ENCODE measurements around the gene PABPC3.

The PABPC3 gene

DNA sequence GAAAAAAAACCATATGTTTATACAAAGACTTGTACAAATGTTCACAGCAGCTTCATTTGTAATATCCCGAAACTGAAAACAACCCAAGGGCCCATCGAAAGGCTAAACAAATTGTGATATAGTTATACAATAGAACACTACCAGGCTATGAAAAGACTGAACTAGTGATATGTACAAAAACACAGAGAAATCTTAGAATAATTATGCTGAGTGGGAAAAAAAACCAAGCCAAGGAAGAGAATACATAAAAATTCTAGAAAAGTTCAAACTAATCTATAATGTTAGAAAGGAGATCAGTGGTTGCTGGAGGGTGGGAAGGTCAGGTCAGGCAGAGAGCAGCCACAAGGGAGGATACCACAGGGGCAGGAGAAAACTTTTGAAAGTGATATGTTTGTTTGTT is 7.8 kb downstream of the PABPC3 start:
- TF ChIP-seq, protein P1, sequence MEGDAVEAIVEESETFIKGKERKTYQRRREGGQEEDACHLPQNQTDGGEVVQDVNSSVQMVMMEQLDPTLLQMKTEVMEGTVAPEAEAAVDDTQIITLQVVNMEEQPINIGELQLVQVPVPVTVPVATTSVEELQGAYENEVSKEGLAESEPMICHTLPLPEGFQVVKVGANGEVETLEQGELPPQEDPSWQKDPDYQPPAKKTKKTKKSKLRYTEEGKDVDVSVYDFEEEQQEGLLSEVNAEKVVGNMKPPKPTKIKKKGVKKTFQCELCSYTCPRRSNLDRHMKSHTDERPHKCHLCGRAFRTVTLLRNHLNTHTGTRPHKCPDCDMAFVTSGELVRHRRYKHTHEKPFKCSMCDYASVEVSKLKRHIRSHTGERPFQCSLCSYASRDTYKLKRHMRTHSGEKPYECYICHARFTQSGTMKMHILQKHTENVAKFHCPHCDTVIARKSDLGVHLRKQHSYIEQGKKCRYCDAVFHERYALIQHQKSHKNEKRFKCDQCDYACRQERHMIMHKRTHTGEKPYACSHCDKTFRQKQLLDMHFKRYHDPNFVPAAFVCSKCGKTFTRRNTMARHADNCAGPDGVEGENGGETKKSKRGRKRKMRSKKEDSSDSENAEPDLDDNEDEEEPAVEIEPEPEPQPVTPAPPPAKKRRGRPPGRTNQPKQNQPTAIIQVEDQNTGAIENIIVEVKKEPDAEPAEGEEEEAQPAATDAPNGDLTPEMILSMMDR (IDR thresholded peaks at IDR 0.05; ENCODE audit: control extremely low read depth, extremely low read depth, low read depth, missing control alignments), result no peak
- DNase-seq (ENCODE audit: extremely low spot score), result no peak
- ChIA-PET POLR2A (no interaction called here), CTCF (interaction anchor here (1.2 to 1.9 kb wide), 2 partner anchors 9 to 11 kb away, joined by 4 to 9 read pairs; no protein-coding TSS in a partner anchor)

DNA sequence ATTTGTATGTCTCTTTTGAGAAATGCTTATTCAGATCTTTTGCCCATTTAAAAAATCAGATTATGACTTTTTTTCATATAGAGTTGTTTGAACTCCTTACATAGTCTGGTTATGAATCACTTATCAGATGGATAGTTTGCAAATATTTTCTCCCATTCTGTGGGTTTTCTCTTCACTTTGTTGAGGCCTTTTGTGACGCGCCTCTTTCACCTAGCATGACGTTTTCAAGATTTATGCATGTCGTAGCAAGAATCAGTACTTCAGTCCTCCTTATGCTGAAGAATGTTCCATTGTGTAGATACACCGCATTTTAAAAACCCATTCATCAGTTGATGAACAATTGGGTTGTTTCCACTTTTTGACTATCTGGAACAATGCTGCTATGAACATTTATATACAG is 13.4 kb downstream of the PABPC3 start:
- POLR2A ChIA-PET, result no interaction called here
- TF ChIP-seq, protein P1 (IDR thresholded peaks at IDR 0.05; ENCODE audit: control extremely low read depth, extremely low read depth, low read depth, missing control alignments), result no peak
- DNase-seq (ENCODE audit: extremely low spot score), result no peak
- CTCF ChIA-PET, result no interaction called here

DNA sequence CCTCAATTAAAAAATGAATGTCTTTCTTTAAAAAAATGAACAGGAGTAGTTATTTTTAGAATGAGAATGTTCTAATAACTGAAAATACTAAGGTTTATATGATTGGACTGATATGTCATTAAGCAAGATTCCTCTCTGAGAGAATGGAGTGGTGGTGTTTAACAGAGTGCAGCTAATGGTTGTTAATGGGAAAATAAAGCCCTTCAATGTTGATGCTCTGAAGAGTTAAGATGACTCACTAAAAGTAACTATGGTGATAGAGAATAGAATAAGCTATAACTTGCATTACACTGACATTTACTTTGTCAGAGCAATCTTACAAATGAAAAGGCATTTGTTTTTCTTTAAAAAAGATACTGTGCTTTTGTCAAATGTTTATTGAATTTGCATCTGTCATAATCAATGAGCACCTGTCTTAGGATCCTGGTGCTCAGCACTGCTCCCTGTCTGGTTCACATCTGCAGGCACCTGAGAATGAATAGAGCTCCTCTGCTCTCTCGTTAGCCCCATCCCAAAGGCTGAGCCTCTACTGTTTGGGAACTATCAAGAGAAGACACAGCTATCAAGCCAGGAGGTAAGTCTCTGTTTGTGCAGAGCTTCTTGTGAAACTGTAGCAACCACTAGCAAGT is 15.1 kb downstream of the PABPC3 start:
- POLR2A ChIA-PET, result no interaction called here
- DNase-seq (ENCODE audit: extremely low spot score), result no peak
- CTCF ChIA-PET, result interaction anchor here (1.0 to 5.1 kb wide), 4 partner anchors 10 to 25 kb away, joined by 4 to 41 read pairs (median 14); partner anchors contain the start of gene PABPC3
- TF ChIP-seq, protein P1 (IDR thresholded peaks at IDR 0.05; ENCODE audit: control extremely low read depth, extremely low read depth, low read depth, missing control alignments), result no peak

DNA sequence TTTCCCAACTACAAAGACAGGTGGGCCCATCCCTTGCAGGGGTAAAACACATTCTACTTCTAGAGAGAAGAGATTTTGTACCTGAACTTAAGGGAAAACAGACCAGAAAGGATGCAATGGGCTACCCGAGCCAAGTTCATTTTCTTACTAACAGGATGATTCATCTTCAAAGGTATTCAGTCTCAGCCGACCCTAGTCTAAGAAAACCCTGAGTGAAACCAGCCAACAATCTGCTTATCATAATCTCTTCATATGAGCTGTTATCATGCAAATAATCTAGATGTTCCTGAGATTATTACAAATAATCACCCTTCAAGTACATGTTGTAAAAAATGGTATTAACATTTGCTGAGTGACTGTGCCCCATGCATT is 15.6 kb downstream of the PABPC3 start:
- ChIA-PET CTCF (interaction anchor here (1.0 to 5.1 kb wide), 7 partner anchors 8 to 77 kb away, joined by 4 to 41 read pairs (median 11); partner anchors contain the start of gene PABPC3), POLR2A (no interaction called here)
- DNase-seq (ENCODE audit: extremely low spot score), result no peak
- TF ChIP-seq, protein P1 (IDR thresholded peaks at IDR 0.05; ENCODE audit: control extremely low read depth, extremely low read depth, low read depth, missing control alignments), result no peak

DNA sequence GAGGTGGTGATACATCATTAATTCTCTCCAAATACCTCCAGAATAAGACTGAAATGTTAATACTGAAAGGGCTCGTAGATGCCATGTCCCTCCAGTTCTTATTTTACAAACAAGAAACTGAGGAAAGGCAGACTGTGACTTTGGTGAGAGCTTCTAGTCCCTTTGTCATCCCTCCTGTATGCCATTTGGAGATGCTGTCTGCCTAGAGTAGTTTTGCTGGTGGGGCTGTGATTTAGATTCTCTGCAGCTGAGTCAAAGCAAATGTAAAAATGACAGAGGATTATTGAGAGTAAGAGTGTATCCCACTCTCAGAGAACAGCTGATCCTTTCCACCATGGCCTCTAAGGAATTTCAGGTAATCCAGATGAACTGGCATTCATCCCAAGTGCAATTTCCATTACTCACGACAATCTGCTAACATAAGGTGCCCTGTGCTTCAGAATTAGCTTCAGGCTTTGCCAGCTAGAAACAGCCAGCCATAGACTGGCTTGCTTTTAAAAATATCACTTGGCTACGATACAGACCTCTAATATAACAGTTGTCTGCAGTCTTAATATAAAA is 16.8 kb downstream of the PABPC3 start:
- ChIA-PET CTCF (interaction anchor here (0.8 to 5.1 kb wide), 19 partner anchors 9 to 121 kb away, joined by 3 to 41 read pairs (median 5); partner anchors contain the start of gene PABPC3), POLR2A (no interaction called here)
- no peak for DNase-seq (ENCODE audit: extremely low spot score)
- TF ChIP-seq, protein P1 (IDR thresholded peaks at IDR 0.05; ENCODE audit: control extremely low read depth, extremely low read depth, low read depth, missing control alignments), result no peak

DNA sequence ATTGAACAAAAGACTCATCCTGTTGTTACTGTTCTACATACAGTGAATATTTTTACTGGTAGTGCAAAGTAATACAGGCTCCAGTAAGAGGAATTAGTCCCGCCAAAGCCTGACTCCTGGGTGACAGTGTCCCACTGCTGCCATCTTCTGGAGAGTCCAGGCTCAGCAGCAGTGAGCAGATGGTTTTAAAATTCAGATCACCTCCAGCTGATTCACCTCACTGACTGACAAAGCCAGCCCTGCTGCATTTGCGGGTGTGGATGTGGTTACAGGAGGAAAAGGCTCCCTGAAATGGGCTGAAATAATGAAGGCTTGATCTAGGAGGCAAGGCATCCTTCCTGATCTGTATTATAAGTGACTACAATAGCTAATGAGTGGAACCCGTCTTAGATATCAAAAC is 18.3 kb downstream of the PABPC3 start:
- CTCF ChIA-PET, result interaction anchor here (0.6 to 5.1 kb wide), 42 partner anchors 9 to 273 kb away, joined by 3 to 41 read pairs (median 4); partner anchors contain the start of gene PABPC3
- peak; percentile 79 for DNase-seq (ENCODE audit: extremely low spot score)
- POLR2A ChIA-PET, result no interaction called here
- TF ChIP-seq, protein P1 (IDR thresholded peaks at IDR 0.05; ENCODE audit: control extremely low read depth, extremely low read depth, low read depth, missing control alignments), result peak; percentile 96
